Measurements from ENCODE around the gene TCF7L2. TPM values are rescaled to one million over a fixed set of nuclear protein-coding genes. Genes with fewer than 3 reads are reported as not detected.

TCF7L2 gene
- total RNA-seq, 1 experiment from 2014 or later = 14.8 TPM

DNA sequence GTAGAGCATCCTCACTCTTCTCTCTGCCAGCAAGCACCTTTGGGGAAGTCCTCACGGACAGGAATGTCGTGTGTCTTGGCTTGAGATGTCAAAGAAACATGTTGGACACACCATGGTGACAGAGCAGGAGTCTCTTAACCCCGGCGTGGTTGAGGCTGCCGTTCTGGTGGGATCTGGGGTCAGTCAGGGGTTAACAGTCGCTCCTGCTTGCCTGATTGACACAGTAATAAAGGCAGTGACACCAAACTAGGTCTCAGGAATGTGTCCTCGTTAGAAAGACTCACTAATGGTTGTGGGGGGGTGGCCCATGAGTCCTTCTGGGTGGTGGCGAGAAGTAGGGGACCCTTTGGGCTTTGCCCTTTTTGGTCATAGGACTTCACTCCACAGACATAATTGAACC, 69.0 kb downstream of the TCF7L2 start:
- Histone ChIP-seq H3K79me2 (ENCODE audit: low read depth) (no peaks in the 10 kb centered on the region), H3K9me3 (ENCODE audit: insufficient read depth, low read depth) (no peaks in the 10 kb centered on the region), H4K20me1 (ENCODE audit: insufficient read depth) (no peaks in the 10 kb centered on the region; the same call in 1 of the 2 replicates), H3K27me3 (ENCODE audit: insufficient read depth, low read depth) (no peaks in the 10 kb centered on the region), H3K4me3 (no peak overlapping the region), H2AFZ (no peak overlapping the region), H3K27ac (no peak overlapping the region), H3K36me3 (ENCODE audit: low read depth) (no peaks in the 10 kb centered on the region), H3K9me2 (ENCODE audit: insufficient read depth) (no peaks in the 10 kb centered on the region), H3F3A (ENCODE audit: insufficient read depth, low read depth) (no peaks in the 10 kb centered on the region), H3K4me2 (no peak overlapping the region), H3K4me1 (replicated peaks; ENCODE audit: insufficient read depth) (no peaks in the 10 kb centered on the region)
- BruUV-seq (replicated peaks) = no TSS peak
- CTCF ChIA-PET = no interaction called here
- no peak for TF ChIP-seq EZH2 (IDR thresholded peaks at IDR 0.05; ENCODE audit: low read depth)
- TF ChIP-seq, protein P1, sequence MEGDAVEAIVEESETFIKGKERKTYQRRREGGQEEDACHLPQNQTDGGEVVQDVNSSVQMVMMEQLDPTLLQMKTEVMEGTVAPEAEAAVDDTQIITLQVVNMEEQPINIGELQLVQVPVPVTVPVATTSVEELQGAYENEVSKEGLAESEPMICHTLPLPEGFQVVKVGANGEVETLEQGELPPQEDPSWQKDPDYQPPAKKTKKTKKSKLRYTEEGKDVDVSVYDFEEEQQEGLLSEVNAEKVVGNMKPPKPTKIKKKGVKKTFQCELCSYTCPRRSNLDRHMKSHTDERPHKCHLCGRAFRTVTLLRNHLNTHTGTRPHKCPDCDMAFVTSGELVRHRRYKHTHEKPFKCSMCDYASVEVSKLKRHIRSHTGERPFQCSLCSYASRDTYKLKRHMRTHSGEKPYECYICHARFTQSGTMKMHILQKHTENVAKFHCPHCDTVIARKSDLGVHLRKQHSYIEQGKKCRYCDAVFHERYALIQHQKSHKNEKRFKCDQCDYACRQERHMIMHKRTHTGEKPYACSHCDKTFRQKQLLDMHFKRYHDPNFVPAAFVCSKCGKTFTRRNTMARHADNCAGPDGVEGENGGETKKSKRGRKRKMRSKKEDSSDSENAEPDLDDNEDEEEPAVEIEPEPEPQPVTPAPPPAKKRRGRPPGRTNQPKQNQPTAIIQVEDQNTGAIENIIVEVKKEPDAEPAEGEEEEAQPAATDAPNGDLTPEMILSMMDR (conservative IDR thresholded peaks at IDR 0.05) = no peak
- POLR2A ChIA-PET (ENCODE audit: unreplicated experiment) = no interaction called here
- DNase-seq = no peak
- intact Hi-C loops (cut with micrococcal nuclease; ENCODE audit: unreplicated experiment) = no loop called here

DNA sequence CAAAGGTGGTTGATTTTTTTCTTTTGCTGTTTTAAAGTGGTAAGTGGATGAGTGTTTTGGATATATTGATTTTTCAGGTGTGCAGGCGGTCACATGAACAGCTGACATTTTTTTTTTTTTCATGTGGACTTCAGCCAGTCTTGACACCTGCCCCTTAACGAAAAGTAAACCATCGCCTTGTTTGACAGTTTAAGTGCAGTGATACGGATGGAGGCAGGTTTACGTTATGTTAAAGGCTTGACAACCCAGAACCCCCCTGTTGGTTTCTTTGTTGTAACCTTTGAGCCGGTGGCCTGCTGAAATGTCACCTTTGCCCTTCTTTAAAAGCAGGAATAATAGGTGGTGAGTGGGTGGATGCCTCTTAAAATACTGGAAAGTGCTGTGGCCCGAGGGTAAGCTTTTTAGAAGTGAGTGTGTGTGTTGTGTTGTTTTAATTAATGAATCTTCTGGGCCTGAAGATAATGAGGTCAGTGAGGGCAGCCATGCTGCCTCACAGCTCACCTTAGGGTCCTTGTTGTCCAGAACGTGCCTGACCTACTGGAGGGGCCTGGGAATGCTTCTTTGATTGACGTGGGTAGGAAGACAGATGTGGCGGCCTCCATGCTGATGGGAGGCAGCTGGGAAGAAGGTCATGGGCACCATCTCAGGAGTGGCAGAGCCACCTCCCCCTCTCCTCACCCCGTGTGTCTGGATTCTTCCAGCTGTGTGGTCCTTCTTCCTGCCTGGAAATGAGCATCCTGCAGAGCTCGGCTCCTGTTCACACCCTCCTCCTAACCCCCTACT, 69.8 kb downstream of the TCF7L2 start:
- no peak for TF ChIP-seq EZH2 (IDR thresholded peaks at IDR 0.05; ENCODE audit: low read depth)
- TF ChIP-seq, protein P1 (conservative IDR thresholded peaks at IDR 0.05) = no peak
- no peaks in the 10 kb centered on the region for H3K4me1 ChIP-seq (replicated peaks; ENCODE audit: insufficient read depth)
- ChIA-PET CTCF (no interaction called here), POLR2A (ENCODE audit: unreplicated experiment) (interaction anchor here (0.6 kb wide), 1 partner anchor 659 kb away, joined by 6 read pairs; no protein-coding TSS in a partner anchor)
- intact Hi-C loops (cut with micrococcal nuclease; ENCODE audit: unreplicated experiment) = no loop called here
- no peak overlapping the region for H3K27ac ChIP-seq
- no peak overlapping the region for H2AFZ ChIP-seq
- no peak overlapping the region for H3K4me3 ChIP-seq
- no TSS peak for BruUV-seq (replicated peaks)
- H3K4me2 ChIP-seq = no peak overlapping the region
- H3K79me2 ChIP-seq (ENCODE audit: low read depth) = no peaks in the 10 kb centered on the region
- H3K27me3 ChIP-seq (ENCODE audit: insufficient read depth, low read depth) = no peaks in the 10 kb centered on the region
- DNase-seq = no peak
- no peaks in the 10 kb centered on the region for H3K9me2 ChIP-seq (ENCODE audit: insufficient read depth)
- no peaks in the 10 kb centered on the region for H3K36me3 ChIP-seq (ENCODE audit: low read depth)
- H3K9me3 ChIP-seq (ENCODE audit: insufficient read depth, low read depth) = no peaks in the 10 kb centered on the region
- no peaks in the 10 kb centered on the region for H3F3A ChIP-seq (ENCODE audit: insufficient read depth, low read depth)
- no peaks in the 10 kb centered on the region; the same call in 1 of the 2 replicates for H4K20me1 ChIP-seq (ENCODE audit: insufficient read depth)

DNA sequence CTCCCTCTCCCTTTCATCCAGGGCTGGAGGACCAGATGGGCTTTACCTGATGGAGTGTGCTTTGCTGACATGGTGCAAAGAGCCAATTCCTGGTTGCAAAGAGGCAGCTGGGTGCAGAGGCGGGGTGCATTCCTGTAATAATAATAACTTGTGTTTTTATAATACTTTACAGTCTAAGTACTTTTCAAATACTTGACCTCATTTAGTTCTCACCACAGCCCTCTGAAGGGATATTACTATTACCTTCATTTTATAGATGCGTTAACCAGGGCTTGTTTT, 70.4 kb downstream of the TCF7L2 start:
- intact Hi-C loops (cut with micrococcal nuclease; ENCODE audit: unreplicated experiment) = no loop called here
- no peaks in the 10 kb centered on the region for H3K4me1 ChIP-seq (replicated peaks; ENCODE audit: insufficient read depth)
- no peaks in the 10 kb centered on the region for H3K9me3 ChIP-seq (ENCODE audit: insufficient read depth, low read depth)
- ChIA-PET POLR2A (ENCODE audit: unreplicated experiment) (interaction anchor here (0.6 kb wide), 1 partner anchor 659 kb away, joined by 6 read pairs; no protein-coding TSS in a partner anchor), CTCF (no interaction called here)
- H3K4me3 ChIP-seq = no peak overlapping the region
- H3K27me3 ChIP-seq (ENCODE audit: insufficient read depth, low read depth) = no peaks in the 10 kb centered on the region
- no peak for DNase-seq
- H3F3A ChIP-seq (ENCODE audit: insufficient read depth, low read depth) = no peaks in the 10 kb centered on the region
- no peak overlapping the region for H3K4me2 ChIP-seq
- no peaks in the 10 kb centered on the region for H3K79me2 ChIP-seq (ENCODE audit: low read depth)
- no peaks in the 10 kb centered on the region for H3K36me3 ChIP-seq (ENCODE audit: low read depth)
- H2AFZ ChIP-seq = no peak overlapping the region
- no peaks in the 10 kb centered on the region for H3K9me2 ChIP-seq (ENCODE audit: insufficient read depth)
- TF ChIP-seq EZH2 (IDR thresholded peaks at IDR 0.05; ENCODE audit: low read depth) = no peak
- TF ChIP-seq, protein P1 (conservative IDR thresholded peaks at IDR 0.05) = no peak
- BruUV-seq (replicated peaks) = no TSS peak
- H4K20me1 ChIP-seq (ENCODE audit: insufficient read depth) = no peaks in the 10 kb centered on the region; the same call in 1 of the 2 replicates
- no peak overlapping the region for H3K27ac ChIP-seq
